Fibroblast of villous mesenchyme (primary cell): Measurements from ENCODE around the gene RIC1. TPM values are rescaled to one million over a fixed set of nuclear protein-coding genes. Genes with fewer than 3 reads are reported as not detected.

Experiments used
- DNase-seq: peaks from one replicate; pipeline ENCODE4 v3.0.0-alpha.2; 2010; ENCODE audit warnings: low read depth
- H3K4me3 ChIP-seq: 2 replicates; pipeline ENCODE4 v1.5.1; 2011; ENCODE audit warnings: low read depth, mild to moderate bottlenecking, low read length
- CTCF ChIP-seq: IDR thresholded peaks from 2 replicates; pipeline ENCODE4 v1.5.1; 2012; ENCODE audit warnings: low read depth, mild to moderate bottlenecking, low read length; ENCODE audit not compliant: insufficient read depth
- total RNA-seq: library from RNA; depleted of rRNA; stranded (reverse); fragments of >200 nt; gene quantifications from 2 replicates; pipeline ENCODE4 v1.2.3, GENCODE V29; 2012

RIC1 gene
- total RNA-seq, 1 donor: 71.2 TPM

GRCh38 chr9:5805478-5805877 is 176.6 kb downstream of the RIC1 start:
- no peak overlapping the region for H3K4me3 ChIP-seq
- TF ChIP-seq CTCF: no peak
- no peak for DNase-seq

GRCh38 chr9:5811751-5812150 is 182.8 kb downstream of the RIC1 start:
- TF ChIP-seq CTCF: no peak
- no peak overlapping the region for H3K4me3 ChIP-seq

GRCh38 chr9:5813824-5814223 is 184.9 kb downstream of the RIC1 start:
- no peak for DNase-seq
- H3K4me3 ChIP-seq: no peak overlapping the region
- no peak for TF ChIP-seq CTCF

More at GRCh38 chr9:5811751-5812150, 182.8 kb downstream of the RIC1 start:
- DNase-seq: no peak

GRCh38 chr9:5815461-5815860 is 186.6 kb downstream of the RIC1 start:
- no peak for DNase-seq
- no peak for TF ChIP-seq CTCF
- H3K4me3 ChIP-seq: no peak overlapping the region

- DNase-seq: peak; percentile 67
- no peak for TF ChIP-seq CTCF
- no peak overlapping the region for H3K4me3 ChIP-seq
Observed at GRCh38 chr9:5817862-5818261, 189.0 kb downstream of the RIC1 start.

- TF ChIP-seq CTCF: no peak
- no peak for DNase-seq
- no peak overlapping the region for H3K4me3 ChIP-seq
Observed at GRCh38 chr9:5818424-5819142, 189.7 kb downstream of the RIC1 start.

- DNase-seq: no peak
- TF ChIP-seq CTCF: no peak
- no peak overlapping the region for H3K4me3 ChIP-seq
Observed at GRCh38 chr9:5819174-5819573, 190.3 kb downstream of the RIC1 start.
